Kidney (tissue), 14 donors: ENCODE data around the gene IL10RB. TPM values are rescaled to one million over a fixed set of nuclear protein-coding genes. Genes with fewer than 3 reads are reported as not detected.

Source experiments
- DNase-seq, 5 donors: peaks; one replicate each; pipeline ENCODE4 v3.0.0-alpha.2; 2013 to 2020
- FAIRE-seq: peaks from 2 replicates; lab custom pipeline; 2012; peaks lifted over from hg19 to GRCh38; lab: Jason Lieb, UNC
- H3K27ac ChIP-seq, 2 donors: one replicate each; pipeline ENCODE4 v1.7.0; 2013; ENCODE audit warnings: low read depth in 2 of 2, low read length in 2 of 2, inconsistent platforms in 1 of 2
- H3K27me3 ChIP-seq: one replicate; pipeline ENCODE4 v1.7.1; 2013; ENCODE audit warnings: low read length, inconsistent platforms; ENCODE audit not compliant: control insufficient read depth, insufficient read depth
- H3K36me3 ChIP-seq, 3 donors: one replicate each; pipeline versions ENCODE4 v1.7.0 to v1.7.1; 2013; ENCODE audit warnings: low read length in 3 of 3, control low read depth in 1 of 3, inconsistent platforms in 1 of 3; ENCODE audit not compliant: insufficient read depth in 3 of 3, control insufficient read depth in 2 of 3
- H3K4me1 ChIP-seq, 3 donors: one replicate each; pipeline versions ENCODE4 v1.7.0 to v1.7.1; 2013; ENCODE audit warnings: low read length in 3 of 3, inconsistent platforms in 1 of 3, low read depth in 1 of 3; ENCODE audit not compliant: control insufficient read depth in 2 of 3, insufficient read depth in 2 of 3
- H3K4me3 ChIP-seq, 3 donors: one replicate each; pipeline versions ENCODE4 v1.7.0 to v1.8.1; 2013; ENCODE audit warnings: low read length in 3 of 3, control low read depth in 1 of 3, inconsistent platforms in 1 of 3
- H3K9ac ChIP-seq, 3 donors: one replicate each; pipeline versions ENCODE4 v1.7.0 to v1.7.1; 2013; ENCODE audit warnings: low read length in 3 of 3, control low read depth in 1 of 3, inconsistent platforms in 1 of 3
- H3K9me3 ChIP-seq, 3 donors: one replicate each; pipeline versions ENCODE4 v1.7.0 to v1.7.1; 2013; ENCODE audit warnings: low read length in 3 of 3, control low read depth in 1 of 3, inconsistent platforms in 1 of 3; ENCODE audit not compliant: control insufficient read depth in 2 of 3, insufficient read depth in 1 of 3
- intact Hi-C: fragments of 100-400 bp; cut with DNase I; formaldehyde crosslinking; loops from one replicate; pipeline ENCODE4 v1.11.1; 2022
- polyA plus RNA-seq: library from polyadenylated mRNA; stranded (reverse); fragments of 350-450 nt; fragmentation: Illumina TruSeq; extraction: RNeasy Lipid Tissue Mini Kit (QIAGEN cat#74804); gene quantifications from one replicate; pipeline ENCODE4 v1.2.3, GENCODE V29; 2014; ENCODE audit warnings: low read depth, low replicate concordance; ENCODE audit not compliant: insufficient read depth
- total RNA-seq: library from RNA; stranded (reverse); fragmentation: NEBNext Ultra II Directional; extraction: Animal tissue kit (Norgen Biotek cat#: 25700); gene quantifications from one replicate; pipeline ENCODE4 v1.2.1, GENCODE V29; 2021
- TF ChIP-seq, protein P1 (sequence below): IDR thresholded peaks from 3 replicates; pipeline ENCODE4 v1.5.1; 2012; ENCODE audit warnings: mild to moderate bottlenecking, moderate library complexity, borderline replicate concordance; ENCODE audit not compliant: insufficient read depth; ENCODE audit errors: extremely low read depth
- donor health status: control.
- donor health status: control.
- donor health status: control.
- donor health status: control.
- donor health status: control.
- donor health status: DM: yes; HTN: yes; CAD: no.
- donor health status: Normal renal cell carcinoma (clear cell type).

The IL10RB gene
- total and polyA plus RNA-seq, 2 donors from 2014 or later, result 21.5 to 27.3 TPM

DNA sequence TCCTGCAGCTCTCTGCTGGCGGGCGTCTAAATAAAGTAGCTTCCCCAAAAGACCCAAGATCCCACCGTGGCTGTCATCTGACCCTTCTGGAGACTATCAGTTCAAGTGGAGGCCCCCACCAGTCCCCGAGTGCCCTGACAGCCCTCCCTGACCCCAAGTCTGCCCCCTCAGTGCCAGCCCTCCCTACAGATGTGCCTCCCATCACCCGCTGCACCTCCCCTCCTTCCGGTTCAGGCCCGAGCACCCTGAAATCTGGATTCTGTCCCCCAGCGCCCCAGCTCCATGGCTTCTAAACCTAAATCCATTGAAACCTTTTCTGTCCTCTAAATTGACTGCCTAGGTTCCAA is 595 bp downstream of the IL10RB start:
- H3K36me3 ChIP-seq, result peaks cover 0 to 3% (median 0%) of the 10 kb centered on the region in 3 donors
- peaks cover 0 to 8% (median 0%) of the 10 kb centered on the region in 3 donors for H3K4me1 ChIP-seq
- peak overlapping the region in 2 of 3 donors; percentile 47 to 78 for H3K9ac ChIP-seq
- intact Hi-C loops, result no loop called here
- no peaks in the 10 kb centered on the region for H3K27me3 ChIP-seq
- peak overlapping the region; percentile 36 to 80 (median 47) for H3K4me3 ChIP-seq
- H3K9me3 ChIP-seq, result no peaks in the 10 kb centered on the region
- DNase-seq (peak in 1 of 5 donors; percentile 55), FAIRE-seq (no peak)
- peak overlapping the region; percentile 61 to 85 for H3K27ac ChIP-seq
- TF ChIP-seq, protein P1, sequence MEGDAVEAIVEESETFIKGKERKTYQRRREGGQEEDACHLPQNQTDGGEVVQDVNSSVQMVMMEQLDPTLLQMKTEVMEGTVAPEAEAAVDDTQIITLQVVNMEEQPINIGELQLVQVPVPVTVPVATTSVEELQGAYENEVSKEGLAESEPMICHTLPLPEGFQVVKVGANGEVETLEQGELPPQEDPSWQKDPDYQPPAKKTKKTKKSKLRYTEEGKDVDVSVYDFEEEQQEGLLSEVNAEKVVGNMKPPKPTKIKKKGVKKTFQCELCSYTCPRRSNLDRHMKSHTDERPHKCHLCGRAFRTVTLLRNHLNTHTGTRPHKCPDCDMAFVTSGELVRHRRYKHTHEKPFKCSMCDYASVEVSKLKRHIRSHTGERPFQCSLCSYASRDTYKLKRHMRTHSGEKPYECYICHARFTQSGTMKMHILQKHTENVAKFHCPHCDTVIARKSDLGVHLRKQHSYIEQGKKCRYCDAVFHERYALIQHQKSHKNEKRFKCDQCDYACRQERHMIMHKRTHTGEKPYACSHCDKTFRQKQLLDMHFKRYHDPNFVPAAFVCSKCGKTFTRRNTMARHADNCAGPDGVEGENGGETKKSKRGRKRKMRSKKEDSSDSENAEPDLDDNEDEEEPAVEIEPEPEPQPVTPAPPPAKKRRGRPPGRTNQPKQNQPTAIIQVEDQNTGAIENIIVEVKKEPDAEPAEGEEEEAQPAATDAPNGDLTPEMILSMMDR, result no peak

- H3K27me3 ChIP-seq, result no peaks in the 10 kb centered on the region
- intact Hi-C loops, result no loop called here
These were observed 1.1 kb downstream of the IL10RB start for GRCh38 chr21:33267250-33267649.

DNA sequence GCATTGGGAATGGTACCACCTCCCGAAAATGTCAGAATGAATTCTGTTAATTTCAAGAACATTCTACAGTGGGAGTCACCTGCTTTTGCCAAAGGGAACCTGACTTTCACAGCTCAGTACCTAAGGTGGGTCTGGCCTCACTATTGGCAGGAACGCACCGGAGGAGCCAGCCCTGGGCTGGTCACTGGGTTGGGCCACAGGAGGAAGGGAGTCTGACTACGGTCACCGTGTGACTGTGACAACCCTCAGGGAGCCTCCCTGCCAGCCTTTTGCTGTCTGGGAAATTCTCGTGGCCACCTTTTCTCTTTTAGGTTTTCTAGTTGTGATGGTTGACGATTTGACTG is 2.2 kb downstream of the IL10RB start:
- FAIRE-seq, result no peak
- TF ChIP-seq, protein P1, result no peak
- H3K36me3 ChIP-seq, result peaks cover 0 to 2% (median 0%) of the 10 kb centered on the region in 3 donors

More at GRCh38 chr21:33267250-33267649, 1.1 kb downstream of the IL10RB start:
- FAIRE-seq (no peak), DNase-seq (no peak)
- Histone ChIP-seq H3K9me3 (no peaks in the 10 kb centered on the region), H3K4me1 (peaks cover 0 to 8% (median 0%) of the 10 kb centered on the region in 3 donors), H3K27ac (peak overlapping the region; percentile 7 to 85), H3K9ac (peak overlapping the region in 1 of 3 donors; percentile 47), H3K4me3 (peak overlapping the region; percentile 36 to 80 (median 47)), H3K36me3 (peaks cover 0 to 3% (median 0%) of the 10 kb centered on the region in 3 donors)
- TF ChIP-seq, protein P1, result no peak

More for the DNA sequence above, 2.2 kb downstream of the IL10RB start:
- no peaks in the 10 kb centered on the region for H3K27me3 ChIP-seq
- H3K4me3 ChIP-seq, result no peak overlapping the region
- peak overlapping the region in 1 of 2 donors; percentile 8 for H3K27ac ChIP-seq
- no peak for DNase-seq
- H3K4me1 ChIP-seq, result peaks cover 0 to 8% (median 0%) of the 10 kb centered on the region in 3 donors
- H3K9me3 ChIP-seq, result no peaks in the 10 kb centered on the region
- intact Hi-C loops, result no loop called here
- H3K9ac ChIP-seq, result no peak overlapping the region
